Measurements from ENCODE around the gene ANKRD2. TPM values are rescaled to one million over a fixed set of nuclear protein-coding genes. Genes with fewer than 3 reads are reported as not detected.

Gene ANKRD2
- total RNA-seq, 2 donors from 2014 or later = 1.9 TPM; not detected in 1

GRCh38 chr10:97567891-97568290, 4.7 kb upstream of the ANKRD2 start:
- Histone ChIP-seq H3K36me3 (peaks cover 15% of the 10 kb centered on the region), H3K27me3 (replicated peaks; ENCODE audit: insufficient read depth) (no peaks in the 10 kb centered on the region), H3K4me1 (ENCODE audit: control insufficient read depth in 1 of 2, low read depth in 2 of 2) (peaks cover 6 to 12% of the 10 kb centered on the region in 2 donors), H3K9me3 (no peaks in the 10 kb centered on the region), H3K4me3 (no peak overlapping the region), H3K27ac (no peak overlapping the region)
- no peak for TF ChIP-seq CTCF (IDR thresholded peaks at IDR 0.05)
- no peak for ATAC-seq (ENCODE audit: insufficient number of reproducible peaks, low FRiP score, low read depth)
- DNase-seq (ENCODE audit: low spot score) = no peak

GRCh38 chr10:97570146-97570788, 2.3 kb upstream of the ANKRD2 start:
- H3K4me1 ChIP-seq (ENCODE audit: control insufficient read depth in 1 of 2, low read depth in 2 of 2) = peaks cover 15 to 26% of the 10 kb centered on the region in 2 donors
- H3K9me3 ChIP-seq = no peaks in the 10 kb centered on the region
- DNase-seq (ENCODE audit: low spot score) (no peak), ATAC-seq (ENCODE audit: insufficient number of reproducible peaks, low FRiP score, low read depth) (no peak)
- no peak for TF ChIP-seq CTCF (IDR thresholded peaks at IDR 0.05)
- H3K27ac ChIP-seq = no peak overlapping the region
- no peaks in the 10 kb centered on the region for H3K27me3 ChIP-seq (replicated peaks; ENCODE audit: insufficient read depth)
- H3K4me3 ChIP-seq = no peak overlapping the region
- H3K36me3 ChIP-seq = peaks cover 15% of the 10 kb centered on the region

- TF ChIP-seq CTCF (IDR thresholded peaks at IDR 0.05) = no peak
- Histone ChIP-seq H3K4me3 (no peak overlapping the region), H3K36me3 (peaks cover 15% of the 10 kb centered on the region), H3K27ac (no peak overlapping the region), H3K9me3 (no peaks in the 10 kb centered on the region), H3K4me1 (ENCODE audit: control insufficient read depth in 1 of 2, low read depth in 2 of 2) (peaks cover 15 to 26% of the 10 kb centered on the region in 2 donors), H3K27me3 (replicated peaks; ENCODE audit: insufficient read depth) (no peaks in the 10 kb centered on the region)
- ATAC-seq (ENCODE audit: insufficient number of reproducible peaks, low FRiP score, low read depth) (no peak), DNase-seq (ENCODE audit: low spot score) (no peak)
These were observed 1.6 kb upstream of the ANKRD2 start for GRCh38 chr10:97570789-97571471.

- TF ChIP-seq CTCF (IDR thresholded peaks at IDR 0.05) = no peak
- DNase-seq (ENCODE audit: low spot score) = no peak
- Histone ChIP-seq H3K4me1 (ENCODE audit: control insufficient read depth in 1 of 2, low read depth in 2 of 2) (peaks cover 15 to 26% of the 10 kb centered on the region in 2 donors), H3K9me3 (no peaks in the 10 kb centered on the region), H3K36me3 (peaks cover 15% of the 10 kb centered on the region), H3K27ac (no peak overlapping the region), H3K4me3 (no peak overlapping the region), H3K27me3 (replicated peaks; ENCODE audit: insufficient read depth) (no peaks in the 10 kb centered on the region)
- no peak for ATAC-seq (ENCODE audit: insufficient number of reproducible peaks, low FRiP score, low read depth)
These were observed 957 bp upstream of the ANKRD2 start for GRCh38 chr10:97571622-97572021.

- no peak for TF ChIP-seq CTCF (IDR thresholded peaks at IDR 0.05)
- Histone ChIP-seq H3K27ac (no peak overlapping the region), H3K36me3 (peaks cover 15% of the 10 kb centered on the region), H3K4me1 (ENCODE audit: control insufficient read depth in 1 of 2, low read depth in 2 of 2) (peaks cover 15 to 26% of the 10 kb centered on the region in 2 donors), H3K4me3 (no peak overlapping the region), H3K27me3 (replicated peaks; ENCODE audit: insufficient read depth) (no peaks in the 10 kb centered on the region), H3K9me3 (no peaks in the 10 kb centered on the region)
- no peak for ATAC-seq (ENCODE audit: insufficient number of reproducible peaks, low FRiP score, low read depth)
- DNase-seq (ENCODE audit: low spot score) = no peak
These were observed 442 bp downstream of the ANKRD2 start for GRCh38 chr10:97573021-97573420.
